GM18873 (cell line): Measurements from ENCODE around the gene SIPA1.
A peak's percentile ranks its signal among the peaks of the same experiment; 100 is the strongest.

Experiments
- ATAC-seq: cut with Tn5 transposase; IDR thresholded peaks from one replicate; pipeline ENCODE4 v1.9.1; 2021; ENCODE audit warnings: mild to moderate bottlenecking, moderate library complexity, moderate number of reproducible peaks; ENCODE audit not compliant: unreplicated experiment, low FRiP score

SIPA1 gene

GRCh38 chr11:65640483-65641296 is 2.8 kb downstream of the SIPA1 start:
- no peak for ATAC-seq

- ATAC-seq: no peak
Measured at GRCh38 chr11:65641297-65642013, 3.6 kb downstream of the SIPA1 start.

- ATAC-seq: no peak
Measured at GRCh38 chr11:65642014-65642671, 4.2 kb downstream of the SIPA1 start.

- ATAC-seq: no peak
Measured at GRCh38 chr11:65643971-65644370, 6.1 kb downstream of the SIPA1 start.

DNA sequence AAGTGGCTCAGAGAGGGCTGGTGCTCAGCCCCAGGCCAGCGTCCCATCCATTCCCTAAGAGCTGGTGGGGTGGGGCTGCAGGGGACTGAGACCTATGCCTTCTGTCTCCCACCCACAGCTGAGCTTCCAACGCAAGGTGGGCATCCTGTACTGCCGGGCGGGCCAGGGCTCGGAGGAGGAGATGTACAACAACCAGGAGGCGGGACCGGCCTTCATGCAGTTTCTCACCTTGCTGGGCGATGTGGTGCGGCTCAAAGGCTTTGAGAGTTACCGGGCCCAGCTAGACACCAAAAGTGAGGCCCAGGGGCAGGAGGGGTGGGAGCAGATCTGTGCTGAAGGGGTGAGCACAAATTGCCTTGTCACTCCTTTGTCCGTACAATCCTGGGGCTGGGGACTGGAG is 6.9 kb downstream of the SIPA1 start:
- ATAC-seq: no peak

DNA sequence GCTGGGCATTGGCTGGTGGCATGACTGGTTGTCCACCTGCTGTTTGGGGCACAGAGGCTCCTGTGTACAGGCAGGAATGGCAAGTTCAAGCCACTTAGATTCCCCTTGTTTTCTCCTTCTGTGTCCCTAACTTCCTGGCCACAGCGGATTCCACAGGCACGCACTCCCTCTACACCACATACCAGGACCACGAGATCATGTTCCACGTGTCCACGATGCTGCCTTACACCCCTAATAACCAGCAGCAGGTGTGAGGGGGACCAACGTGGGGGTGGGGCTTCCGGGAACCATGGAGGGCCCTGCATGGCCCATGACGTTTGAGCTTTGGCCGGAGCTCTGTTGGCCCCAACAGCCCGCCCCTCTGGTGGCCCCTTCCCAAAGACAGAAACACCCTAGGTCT is 7.8 kb downstream of the SIPA1 start:
- ATAC-seq: no peak

- no peak for ATAC-seq
Measured at GRCh38 chr11:65646288-65646957, 8.5 kb downstream of the SIPA1 start.

DNA sequence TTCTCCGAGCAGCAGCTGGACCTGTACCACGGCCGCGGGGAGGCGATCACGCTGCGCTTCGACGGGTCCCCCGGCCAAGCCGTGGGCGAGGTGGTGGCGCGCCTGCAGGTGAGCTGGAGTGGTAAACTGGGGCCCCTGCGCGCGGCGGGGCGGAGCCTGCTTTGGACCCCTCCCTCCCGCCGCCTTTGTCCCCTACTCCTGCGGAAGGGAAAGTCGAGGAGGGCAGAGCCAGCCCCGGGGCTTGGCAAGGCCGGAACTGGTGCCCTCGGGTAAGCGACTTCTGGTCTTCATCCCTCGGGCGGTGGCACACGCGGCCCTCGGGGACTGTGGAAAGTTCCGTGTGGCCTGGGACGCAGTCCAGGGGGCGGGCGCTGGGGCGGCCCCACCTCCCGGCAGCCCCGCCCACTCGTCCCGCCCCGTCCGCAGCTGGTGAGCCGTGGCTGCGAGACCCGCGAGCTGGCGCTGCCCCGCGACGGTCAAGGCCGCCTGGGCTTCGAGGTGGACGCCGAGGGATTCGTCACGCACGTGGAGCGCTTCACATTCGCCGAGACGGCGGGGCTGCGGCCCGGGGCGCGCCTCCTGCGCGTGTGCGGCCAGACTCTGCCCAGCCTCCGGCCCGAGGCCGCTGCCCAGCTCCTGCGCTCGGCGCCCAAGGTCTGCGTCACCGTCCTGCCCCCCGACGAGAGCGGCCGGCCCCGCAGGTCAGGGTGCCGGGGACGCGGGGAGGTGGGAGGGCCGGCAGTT is 9.2 kb downstream of the SIPA1 start:
- no peak for ATAC-seq

- ATAC-seq: no peak
Measured at GRCh38 chr11:65648997-65649493, 11.1 kb downstream of the SIPA1 start.

DNA sequence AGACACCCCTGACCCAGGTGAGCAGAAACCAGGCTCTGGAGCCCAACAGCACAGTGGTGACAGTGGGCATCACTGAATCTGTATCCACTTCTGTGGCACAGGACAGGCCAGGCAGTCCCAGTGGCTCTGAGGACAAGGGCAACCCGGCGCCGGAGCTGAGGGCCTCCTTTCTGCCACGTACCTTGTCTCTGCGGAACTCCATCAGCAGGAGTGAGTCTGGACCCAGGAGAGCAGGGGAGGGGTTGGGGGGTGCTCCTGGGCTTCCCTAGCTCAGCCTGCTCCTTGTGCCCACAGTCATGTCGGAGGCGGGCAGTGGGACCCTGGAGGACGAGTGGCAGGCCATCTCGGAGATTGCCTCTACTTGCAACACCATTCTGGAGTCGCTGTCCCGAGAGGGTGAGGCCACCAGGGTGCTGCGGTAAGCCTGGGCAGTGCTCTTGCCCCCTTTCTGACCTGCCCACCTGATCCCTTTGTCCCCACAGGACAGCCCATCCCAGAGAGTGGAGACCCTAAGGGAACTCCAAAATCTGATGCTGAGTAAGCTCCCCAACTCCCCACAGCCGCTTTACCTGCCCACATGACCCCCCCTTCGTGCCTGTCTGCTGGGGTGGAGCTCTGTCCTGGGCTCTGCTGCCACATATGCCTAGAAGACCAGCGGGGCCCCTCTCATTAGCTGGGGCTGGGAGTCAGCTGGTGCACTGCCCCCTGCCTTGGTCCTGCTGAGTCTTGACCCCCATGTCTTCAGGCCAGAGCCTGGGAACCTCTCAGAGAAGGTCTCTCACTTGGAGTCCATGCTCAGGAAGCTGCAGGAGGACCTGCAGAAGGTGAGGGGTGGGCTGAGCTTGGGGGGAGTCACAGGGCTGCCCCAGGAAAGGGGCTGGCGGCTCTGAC is 12.0 kb downstream of the SIPA1 start:
- ATAC-seq: no peak

DNA sequence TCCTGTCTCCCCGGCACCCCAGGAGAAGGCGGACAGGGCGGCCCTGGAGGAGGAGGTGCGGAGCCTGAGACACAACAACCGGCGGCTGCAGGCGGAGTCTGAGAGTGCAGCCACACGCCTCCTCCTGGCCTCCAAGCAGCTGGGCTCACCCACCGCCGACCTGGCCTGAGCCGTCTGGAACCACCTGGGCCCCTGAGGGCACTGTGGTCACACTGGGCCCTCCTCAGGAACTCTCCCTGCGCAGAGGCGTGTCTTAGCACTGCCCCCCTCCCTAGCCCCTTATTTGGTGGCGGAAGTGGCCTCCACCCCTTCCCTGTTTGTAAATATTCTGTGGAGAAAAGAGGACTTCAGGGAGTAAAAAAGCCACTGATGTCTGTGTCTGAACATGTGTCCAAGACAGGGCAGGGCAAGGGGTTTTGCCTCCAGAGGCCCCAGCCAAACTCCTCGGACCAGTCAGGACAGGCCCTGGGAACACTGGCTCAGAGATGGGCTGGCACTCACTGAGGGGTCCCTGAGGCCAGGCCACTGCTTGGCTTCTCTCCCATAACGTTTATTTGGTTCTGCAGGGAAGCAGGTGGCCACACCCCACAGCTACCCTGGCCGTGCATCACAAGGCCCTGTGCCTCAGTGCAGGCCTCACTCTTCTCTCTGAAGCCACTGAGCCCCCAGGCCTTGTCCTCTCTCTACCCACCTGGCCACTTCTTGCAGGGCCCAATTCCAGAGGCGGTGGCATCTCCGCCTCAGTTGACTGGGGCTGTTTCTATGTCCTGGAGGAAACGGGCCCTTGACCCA is 12.8 kb downstream of the SIPA1 start:
- no peak for ATAC-seq

- no peak for ATAC-seq
Measured at GRCh38 chr11:65651339-65651588, 13.4 kb downstream of the SIPA1 start.

GRCh38 chr11:65651589-65652510 is 13.9 kb downstream of the SIPA1 start:
- ATAC-seq: no peak

- peak; percentile 49 for ATAC-seq
Measured at GRCh38 chr11:65652511-65653228, 14.8 kb downstream of the SIPA1 start.

GRCh38 chr11:65653229-65654225 is 15.6 kb downstream of the SIPA1 start:
- ATAC-seq: no peak
